ENCODE data around the gene TMEM14B. TPM values are rescaled to one million over a fixed set of nuclear protein-coding genes. Genes with fewer than 3 reads are reported as not detected.

Gene TMEM14B
- polyA plus RNA-seq, 1 experiment: 52.4 TPM

- CTCF ChIA-PET: no interaction called here
- POLR2A ChIA-PET: no interaction called here
- TF ChIP-seq, protein P1, sequence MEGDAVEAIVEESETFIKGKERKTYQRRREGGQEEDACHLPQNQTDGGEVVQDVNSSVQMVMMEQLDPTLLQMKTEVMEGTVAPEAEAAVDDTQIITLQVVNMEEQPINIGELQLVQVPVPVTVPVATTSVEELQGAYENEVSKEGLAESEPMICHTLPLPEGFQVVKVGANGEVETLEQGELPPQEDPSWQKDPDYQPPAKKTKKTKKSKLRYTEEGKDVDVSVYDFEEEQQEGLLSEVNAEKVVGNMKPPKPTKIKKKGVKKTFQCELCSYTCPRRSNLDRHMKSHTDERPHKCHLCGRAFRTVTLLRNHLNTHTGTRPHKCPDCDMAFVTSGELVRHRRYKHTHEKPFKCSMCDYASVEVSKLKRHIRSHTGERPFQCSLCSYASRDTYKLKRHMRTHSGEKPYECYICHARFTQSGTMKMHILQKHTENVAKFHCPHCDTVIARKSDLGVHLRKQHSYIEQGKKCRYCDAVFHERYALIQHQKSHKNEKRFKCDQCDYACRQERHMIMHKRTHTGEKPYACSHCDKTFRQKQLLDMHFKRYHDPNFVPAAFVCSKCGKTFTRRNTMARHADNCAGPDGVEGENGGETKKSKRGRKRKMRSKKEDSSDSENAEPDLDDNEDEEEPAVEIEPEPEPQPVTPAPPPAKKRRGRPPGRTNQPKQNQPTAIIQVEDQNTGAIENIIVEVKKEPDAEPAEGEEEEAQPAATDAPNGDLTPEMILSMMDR (IDR thresholded peaks at IDR 0.05; ENCODE audit: insufficient read depth, low read depth, low read length): no peak
- Histone ChIP-seq H3K27me3 (ENCODE audit: control insufficient read depth, insufficient read depth, low read length) (no peaks in the 10 kb centered on the region), H3K4me3 (ENCODE audit: low read depth, low read length) (no peak overlapping the region), H3K36me3 (ENCODE audit: control insufficient read depth, insufficient read depth, low read length) (no peaks in the 10 kb centered on the region; the same call in 1 of the 2 replicates)
- DNase-seq (ENCODE audit: low read depth): no peak
Observed at GRCh38 chr6:10791673-10792072, 44.1 kb downstream of the TMEM14B start.

GRCh38 chr6:10792101-10792500 lies 44.5 kb downstream of the TMEM14B start:
- H3K4me3 ChIP-seq (ENCODE audit: low read depth, low read length): no peak overlapping the region
- H3K36me3 ChIP-seq (ENCODE audit: control insufficient read depth, insufficient read depth, low read length): no peaks in the 10 kb centered on the region; the same call in 1 of the 2 replicates
- CTCF ChIA-PET: no interaction called here
- H3K27me3 ChIP-seq (ENCODE audit: control insufficient read depth, insufficient read depth, low read length): no peaks in the 10 kb centered on the region
- TF ChIP-seq, protein P1 (IDR thresholded peaks at IDR 0.05; ENCODE audit: insufficient read depth, low read depth, low read length): no peak
- no peak for DNase-seq (ENCODE audit: low read depth)
- POLR2A ChIA-PET: no interaction called here

GRCh38 chr6:10793035-10793434 lies 45.4 kb downstream of the TMEM14B start:
- H3K4me3 ChIP-seq (ENCODE audit: low read depth, low read length): no peak overlapping the region
- POLR2A ChIA-PET: no interaction called here
- CTCF ChIA-PET: interaction anchor here (2.1 kb wide), 1 partner anchor 9 kb away, joined by 8 read pairs; no protein-coding TSS in a partner anchor
- no peaks in the 10 kb centered on the region; the same call in 1 of the 2 replicates for H3K36me3 ChIP-seq (ENCODE audit: control insufficient read depth, insufficient read depth, low read length)
- TF ChIP-seq, protein P1 (IDR thresholded peaks at IDR 0.05; ENCODE audit: insufficient read depth, low read depth, low read length): no peak
- no peaks in the 10 kb centered on the region for H3K27me3 ChIP-seq (ENCODE audit: control insufficient read depth, insufficient read depth, low read length)
- no peak for DNase-seq (ENCODE audit: low read depth)

DNA sequence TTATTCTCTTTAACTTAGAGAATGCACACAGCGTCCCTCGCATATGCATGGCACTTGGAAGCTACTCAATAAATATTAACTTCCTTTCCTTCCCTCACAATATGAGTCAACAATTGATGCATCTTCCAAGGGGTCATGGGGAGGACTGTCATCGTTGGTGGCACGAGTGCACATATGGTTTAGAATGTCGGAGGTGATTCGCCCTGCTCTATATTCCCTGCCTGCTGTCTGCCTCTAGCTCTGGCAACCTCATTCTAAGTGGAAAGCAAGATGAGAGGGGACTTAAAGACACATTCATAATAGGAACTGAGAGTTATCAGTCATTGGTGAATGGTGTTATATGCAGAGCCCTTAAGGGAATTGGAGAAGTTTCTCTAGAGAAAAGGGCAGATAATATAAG lies 46.1 kb downstream of the TMEM14B start:
- ChIA-PET CTCF (interaction anchor here (1.1 to 2.1 kb wide), 2 partner anchors 8 to 315 kb away, joined by 3 to 8 read pairs; no protein-coding TSS in a partner anchor), POLR2A (no interaction called here)
- H3K27me3 ChIP-seq (ENCODE audit: control insufficient read depth, insufficient read depth, low read length): no peaks in the 10 kb centered on the region
- DNase-seq (ENCODE audit: low read depth): no peak
- H3K36me3 ChIP-seq (ENCODE audit: control insufficient read depth, insufficient read depth, low read length): no peaks in the 10 kb centered on the region; the same call in 1 of the 2 replicates
- TF ChIP-seq, protein P1 (IDR thresholded peaks at IDR 0.05; ENCODE audit: insufficient read depth, low read depth, low read length): no peak
- no peak overlapping the region for H3K4me3 ChIP-seq (ENCODE audit: low read depth, low read length)

- ChIA-PET POLR2A (no interaction called here), CTCF (interaction anchor here (1.1 to 2.1 kb wide), 2 partner anchors 8 to 316 kb away, joined by 3 to 8 read pairs; no protein-coding TSS in a partner anchor)
- DNase-seq (ENCODE audit: low read depth): no peak
- TF ChIP-seq, protein P1 (IDR thresholded peaks at IDR 0.05; ENCODE audit: insufficient read depth, low read depth, low read length): no peak
- Histone ChIP-seq H3K36me3 (ENCODE audit: control insufficient read depth, insufficient read depth, low read length) (no peaks in the 10 kb centered on the region; the same call in 1 of the 2 replicates), H3K4me3 (ENCODE audit: low read depth, low read length) (no peak overlapping the region), H3K27me3 (ENCODE audit: control insufficient read depth, insufficient read depth, low read length) (no peaks in the 10 kb centered on the region)
Observed at GRCh38 chr6:10794239-10794638, 46.6 kb downstream of the TMEM14B start.

Measured in BJ (cell line).